Stimulated activated CD8-positive, alpha-beta memory T cell treated with anti-CD3 and anti-CD28 coated beads, Interleukin-12 subunit alpha, Interleukin-12 subunit beta, amount 100 ng/mL, for 4 hours (primary cell): ENCODE measurements around the gene SLC2A9.
"Not testable (repeated sequence)": the region's sequence is repeated elsewhere in the genome, so short reads cannot be mapped to it uniquely, and the experiment has no call there.

Source experiments
- DNase-seq: peaks from one replicate; pipeline ENCODE4 v3.0.0-alpha.2; 2020; ENCODE audit warnings: low read depth

Gene SLC2A9

DNA sequence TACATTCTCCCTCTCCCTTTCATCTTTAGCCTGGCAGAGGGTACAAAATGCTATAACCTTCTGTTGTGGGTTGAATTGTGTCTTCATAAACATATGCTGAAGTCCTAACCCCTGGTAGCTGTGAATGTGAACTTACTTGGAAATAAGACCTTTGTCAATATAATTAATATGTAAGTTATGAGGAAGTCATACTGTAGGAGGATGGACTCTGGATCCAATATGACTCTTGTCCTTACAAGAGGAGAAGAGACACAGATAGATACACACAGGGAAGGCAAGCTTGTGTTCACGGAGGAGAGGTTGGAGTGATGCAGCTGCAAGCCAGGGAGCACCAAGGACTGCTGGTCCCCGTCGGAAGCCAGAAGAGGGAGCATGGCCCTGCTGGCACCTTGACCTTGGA, 94.7 kb downstream of the SLC2A9 start:
- DNase-seq: no peak

DNA sequence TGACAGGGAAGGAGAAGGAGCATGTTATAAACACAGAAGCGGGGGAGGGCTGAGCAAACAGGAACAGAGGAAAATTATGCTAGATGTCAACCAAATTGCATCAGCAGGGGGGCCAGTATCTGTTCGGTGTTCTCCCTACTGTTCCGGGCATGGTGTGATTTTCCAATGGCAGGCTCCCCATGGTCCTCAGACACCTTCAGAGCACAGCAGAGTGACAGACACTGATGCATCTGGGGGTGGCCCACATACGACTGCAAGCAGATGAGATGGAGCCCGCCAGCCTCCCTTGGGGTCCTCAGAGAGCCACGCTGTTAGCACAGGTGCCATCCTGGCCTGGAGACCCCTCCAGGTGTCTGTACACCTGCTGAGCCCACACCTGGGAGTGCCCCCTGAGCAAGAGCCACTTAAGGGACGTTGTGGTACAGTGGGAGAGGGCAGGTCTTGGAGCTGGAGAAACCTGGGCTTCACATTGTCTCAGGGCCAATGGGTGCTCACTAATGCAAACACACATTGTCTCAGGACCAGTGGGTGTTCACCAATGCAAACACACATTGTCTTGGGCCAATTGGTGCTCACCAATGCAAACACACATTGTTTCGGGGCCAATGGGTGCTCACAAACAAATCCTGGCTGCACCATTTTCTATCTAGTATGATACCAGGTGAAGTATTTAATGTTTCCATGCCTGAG, 95.4 kb downstream of the SLC2A9 start:
- no peak for DNase-seq

- no peak for DNase-seq
Observed at GRCh38 chr4:9924750-9925149, 96.5 kb downstream of the SLC2A9 start.

DNA sequence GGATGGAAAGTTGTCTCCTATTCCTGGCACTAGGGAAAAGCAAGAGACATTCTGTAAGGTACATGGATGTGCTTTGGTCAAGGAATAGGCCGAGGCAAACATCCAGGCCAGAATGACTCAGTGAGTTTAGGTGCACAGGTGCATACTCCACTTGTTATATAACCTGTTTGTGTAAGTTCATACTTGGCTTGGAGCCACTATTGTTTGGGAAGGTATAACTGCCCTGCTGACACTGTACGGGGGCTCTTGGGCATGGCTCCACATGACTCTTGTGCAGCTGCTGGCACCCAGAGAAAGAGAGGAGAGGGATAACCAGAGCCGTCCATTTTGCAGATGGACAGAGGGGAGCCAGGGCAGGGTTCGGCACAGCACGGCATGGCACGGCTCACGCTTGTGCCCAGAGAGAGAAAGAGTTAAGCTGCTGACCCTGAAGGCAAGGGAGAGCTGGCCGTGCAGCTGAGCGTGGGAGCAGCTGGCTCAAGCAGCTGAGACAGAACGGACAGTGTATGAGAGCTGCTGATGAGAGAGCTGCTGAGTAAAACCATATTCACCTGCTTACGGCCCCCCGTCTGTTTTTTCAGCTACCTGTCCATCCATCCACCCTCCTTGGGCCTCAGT, 98.0 kb downstream of the SLC2A9 start:
- DNase-seq: no peak

GRCh38 chr4:9921326-9921725, 100.0 kb downstream of the SLC2A9 start:
- no peak for DNase-seq

DNA sequence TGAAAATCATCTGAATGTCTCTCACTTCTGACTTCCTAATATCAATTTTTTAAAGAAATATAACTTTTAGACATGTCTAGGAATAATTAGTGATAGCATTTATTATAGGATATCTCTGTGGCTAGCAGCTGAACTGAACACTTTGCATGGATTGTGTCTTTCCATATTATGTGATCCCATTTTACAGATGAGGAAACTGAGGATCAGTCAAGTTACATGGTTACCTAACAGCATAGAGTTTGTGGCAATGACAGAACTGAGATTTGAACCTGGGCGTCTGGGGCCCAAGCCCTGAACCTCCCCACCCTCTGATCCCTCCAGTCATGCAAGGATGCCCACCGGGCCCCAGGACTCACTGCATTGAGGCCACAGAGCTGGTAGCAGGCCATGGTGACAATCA, 101.3 kb downstream of the SLC2A9 start:
- no peak for DNase-seq

DNA sequence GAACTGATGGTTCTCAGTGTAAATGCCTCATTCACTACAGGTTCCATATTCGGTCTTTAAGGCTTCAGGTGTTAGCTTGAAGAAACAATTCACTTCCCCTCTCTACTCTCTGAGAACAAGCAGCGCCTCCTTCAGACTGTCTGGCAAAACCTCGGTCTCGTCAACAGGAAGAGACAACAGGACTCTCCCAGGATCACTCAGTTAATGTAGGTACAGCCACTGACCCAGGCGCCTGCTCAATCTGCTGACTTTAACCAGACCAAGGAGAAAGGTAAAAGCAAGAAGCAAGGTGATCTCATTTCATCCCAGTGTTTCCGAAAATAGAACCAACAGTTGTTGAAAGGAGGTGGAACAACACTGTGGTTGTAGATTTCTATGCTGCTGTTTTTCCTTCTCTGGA, 102.2 kb downstream of the SLC2A9 start:
- DNase-seq: no peak

GRCh38 chr4:9918484-9918883, 102.8 kb downstream of the SLC2A9 start:
- no peak for DNase-seq

DNA sequence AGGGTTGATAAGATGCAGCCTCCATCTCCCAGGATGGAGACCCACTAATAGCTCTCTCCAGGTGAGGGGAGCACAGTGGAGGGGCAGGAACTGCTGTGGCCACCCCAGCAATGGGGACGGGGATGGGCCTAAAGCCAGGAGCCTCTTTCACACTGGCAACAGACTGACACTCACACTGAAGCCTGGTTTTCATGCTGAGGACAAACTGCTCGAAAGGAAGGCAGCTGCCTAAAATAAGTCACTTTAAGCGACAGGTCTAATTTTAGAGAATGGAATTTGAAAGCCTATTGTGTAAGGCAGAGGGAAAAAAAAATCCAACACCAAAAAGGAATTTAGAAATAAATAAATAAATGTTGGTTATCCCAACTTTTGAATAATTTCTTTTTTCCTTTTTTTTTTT, 104.4 kb downstream of the SLC2A9 start:
- no peak for DNase-seq

- DNase-seq: no peak
Observed at GRCh38 chr4:9916346-9916745, 105.0 kb downstream of the SLC2A9 start.

- no peak for DNase-seq
Observed at GRCh38 chr4:9913846-9914245, 107.5 kb downstream of the SLC2A9 start.

- DNase-seq: no peak
Observed at GRCh38 chr4:9906996-9907395, 114.3 kb downstream of the SLC2A9 start.

DNA sequence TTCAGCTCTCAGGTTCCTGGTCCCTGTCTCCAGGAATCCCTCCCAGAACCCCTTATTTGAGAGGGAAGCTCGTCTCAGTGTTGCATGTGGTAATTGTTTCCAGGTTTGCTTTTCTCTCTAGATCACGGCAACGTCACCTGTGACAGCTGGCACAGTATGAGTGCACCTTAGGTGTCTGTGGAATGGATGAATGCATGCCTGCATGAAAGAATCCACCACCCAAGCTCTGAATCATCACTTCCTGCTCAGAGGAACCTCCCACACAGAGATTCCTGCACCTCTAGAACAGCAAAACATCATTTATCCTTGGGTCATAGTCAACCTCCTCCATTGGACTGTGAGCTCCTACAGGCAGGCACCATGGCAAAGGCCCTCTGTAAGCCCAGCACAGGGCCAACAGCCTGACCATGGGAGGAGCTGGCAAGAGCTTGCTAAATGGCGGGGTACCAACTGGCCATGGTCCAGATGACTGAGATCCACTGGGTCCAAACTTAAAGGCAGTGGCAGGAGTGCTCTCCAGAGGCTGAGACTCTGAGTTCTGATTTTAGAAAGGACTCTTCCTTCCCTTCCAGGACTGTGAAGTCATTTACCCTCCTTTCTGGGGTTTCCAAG, 116.2 kb downstream of the SLC2A9 start:
- DNase-seq: no peak

DNA sequence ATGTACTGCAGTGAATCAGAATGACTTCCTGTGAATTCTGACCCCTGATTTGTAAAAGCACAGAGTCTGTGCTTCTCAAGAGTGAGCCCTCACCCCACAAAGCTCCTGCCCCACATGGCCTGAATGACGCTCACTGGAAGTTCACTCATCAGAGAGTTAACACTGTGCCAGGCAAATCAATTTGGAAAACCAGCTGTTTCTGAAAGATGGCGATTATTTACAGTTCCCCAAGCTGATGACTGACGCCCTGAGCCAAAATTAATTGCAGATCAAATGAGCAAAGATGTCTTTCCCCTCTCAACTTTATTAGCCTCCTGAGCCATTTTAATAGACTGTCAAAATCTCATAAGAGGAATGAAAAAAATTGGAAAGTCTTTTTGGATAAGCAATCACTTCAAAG, 118.0 kb downstream of the SLC2A9 start:
- DNase-seq: no peak

DNA sequence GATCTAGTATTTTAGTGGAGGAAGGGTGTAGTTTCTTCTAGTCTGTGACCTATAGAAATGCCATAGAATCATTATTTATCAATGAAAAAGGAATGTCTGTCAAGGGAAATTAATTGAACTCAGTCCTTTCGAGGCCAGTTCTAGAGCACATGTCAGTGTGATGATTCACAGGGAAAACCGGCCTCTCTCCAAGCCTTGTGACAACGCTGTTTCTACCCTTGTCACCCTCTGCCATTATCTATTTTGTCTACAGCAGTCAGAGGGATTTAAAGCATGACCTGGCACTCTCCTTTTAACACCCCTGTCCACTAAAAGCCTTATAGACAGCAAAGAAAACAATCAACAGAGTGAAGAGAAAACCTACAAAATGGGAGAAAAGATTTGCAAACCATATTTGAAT, 120.0 kb downstream of the SLC2A9 start:
- no peak for DNase-seq

- not testable (repeated sequence) for DNase-seq
Observed at GRCh38 chr4:9900633-9901032, 120.7 kb downstream of the SLC2A9 start.

- no peak for DNase-seq
Observed at GRCh38 chr4:9899306-9900055, 121.8 kb downstream of the SLC2A9 start.

GRCh38 chr4:9898596-9899305, 122.5 kb downstream of the SLC2A9 start:
- no peak for DNase-seq

DNA sequence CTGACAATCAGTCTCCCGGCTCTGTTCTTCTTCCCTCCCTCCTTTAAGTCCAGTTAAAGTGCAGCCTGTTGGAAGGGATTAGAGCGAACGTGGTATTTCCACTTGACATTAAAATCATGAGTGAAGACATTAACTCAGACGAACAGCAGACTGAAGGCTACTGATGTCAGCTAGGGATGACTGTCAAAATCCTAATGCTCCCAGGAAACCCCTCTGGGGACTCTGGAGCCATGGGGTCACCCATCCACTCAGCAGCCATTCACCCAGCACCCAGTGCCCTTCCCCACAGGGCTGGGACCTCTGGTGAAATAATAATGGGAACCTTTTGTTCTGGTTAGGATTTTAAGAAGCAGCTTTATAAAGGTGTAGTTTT, 126.0 kb downstream of the SLC2A9 start:
- no peak for DNase-seq

DNA sequence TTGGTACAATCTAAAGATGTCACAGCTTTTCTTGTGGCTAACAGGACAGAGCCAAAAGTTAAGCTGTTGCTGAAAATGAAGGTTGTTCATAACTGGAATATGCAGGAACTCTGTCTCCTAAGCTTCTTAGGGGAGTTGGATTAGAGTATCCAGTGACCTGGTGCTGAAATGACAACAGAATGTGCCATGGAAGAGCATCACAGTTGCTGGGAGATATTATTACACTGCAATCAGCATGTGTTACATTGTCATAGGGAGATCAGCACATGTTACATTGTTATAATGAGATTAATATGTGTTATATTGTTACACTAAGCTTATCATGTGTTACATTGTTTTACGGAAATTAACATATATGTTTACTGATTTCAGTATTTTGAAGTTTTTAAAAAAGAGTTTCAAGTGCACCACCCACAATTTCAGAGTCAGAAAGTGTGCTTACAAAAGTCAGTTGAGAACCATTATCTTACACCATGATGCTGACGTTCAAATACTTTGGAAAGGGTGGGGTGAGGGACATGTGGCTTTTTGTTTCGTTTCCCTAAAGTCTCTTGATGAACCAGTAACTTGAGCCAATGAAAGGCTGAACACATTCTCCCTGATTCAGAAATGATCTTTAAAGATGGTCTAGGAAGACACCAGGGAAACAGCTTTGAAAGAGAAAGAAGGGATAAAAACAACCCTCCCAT, 126.5 kb downstream of the SLC2A9 start:
- DNase-seq: no peak

DNA sequence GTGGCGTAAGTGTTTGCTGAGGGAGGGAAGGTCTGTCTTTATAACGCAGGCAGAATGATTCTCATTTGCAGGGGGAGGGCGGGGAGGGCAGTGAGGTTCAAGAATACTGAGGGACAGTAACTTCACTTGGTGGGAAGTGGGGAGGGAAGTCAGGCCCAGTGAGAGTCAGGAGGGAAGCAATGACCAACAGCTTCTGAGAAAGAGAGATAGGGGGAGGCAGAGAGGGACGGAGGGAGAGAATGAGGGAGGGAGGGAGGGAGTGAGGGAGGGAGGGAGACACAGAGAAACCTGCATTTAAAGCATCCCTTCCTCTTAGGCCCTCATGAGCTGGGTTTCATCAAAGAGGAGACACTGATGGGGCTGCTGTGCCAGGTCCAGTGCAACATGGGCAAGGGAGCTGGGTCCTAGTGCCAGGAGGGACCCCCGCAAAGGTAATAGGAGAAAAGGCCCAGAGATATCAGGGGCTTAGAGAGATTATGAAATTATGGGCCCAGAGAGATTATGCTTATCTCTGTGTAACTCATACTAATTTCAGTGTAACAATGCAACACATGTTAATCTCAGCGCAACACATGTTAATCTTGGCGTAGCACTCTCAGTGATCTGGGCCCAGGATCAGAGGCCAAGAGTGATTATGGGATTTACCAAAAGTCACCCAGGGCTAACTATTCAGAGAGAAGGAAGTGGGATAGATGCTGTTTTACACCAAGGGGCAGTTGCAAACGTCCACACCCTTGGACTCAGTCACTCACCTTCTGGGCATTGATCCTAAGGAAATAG, 127.8 kb downstream of the SLC2A9 start:
- DNase-seq: no peak
